Measurements from ENCODE around the gene ARHGAP8.

ARHGAP8 gene

GRCh38 chr22:44818727-44819126 is 66.4 kb downstream of the ARHGAP8 start:
- in situ Hi-C loops (cut with MboI; ENCODE audit: low pct_unique_long_range_greater_than_20kb, low sequenced_read_pairs, unreplicated experiment), result no loop called here
- no peak for TF ChIP-seq CTCF (IDR thresholded peaks at IDR 0.05; ENCODE audit: extremely low read depth, insufficient read depth, missing control alignments)
- no peak for DNase-seq (ENCODE audit: low spot score)

- DNase-seq (ENCODE audit: low spot score), result no peak
- TF ChIP-seq CTCF (IDR thresholded peaks at IDR 0.05; ENCODE audit: extremely low read depth, insufficient read depth, missing control alignments), result no peak
- in situ Hi-C loops (cut with MboI; ENCODE audit: low pct_unique_long_range_greater_than_20kb, low sequenced_read_pairs, unreplicated experiment), result no loop called here
Observed at GRCh38 chr22:44819966-44820631, 67.7 kb downstream of the ARHGAP8 start.

GRCh38 chr22:44821741-44822475 is 69.5 kb downstream of the ARHGAP8 start:
- in situ Hi-C loops (cut with MboI; ENCODE audit: low pct_unique_long_range_greater_than_20kb, low sequenced_read_pairs, unreplicated experiment), result no loop called here
- DNase-seq (ENCODE audit: low spot score), result no peak
- TF ChIP-seq CTCF (IDR thresholded peaks at IDR 0.05; ENCODE audit: extremely low read depth, insufficient read depth, missing control alignments), result no peak

- in situ Hi-C loops (cut with MboI; ENCODE audit: low pct_unique_long_range_greater_than_20kb, low sequenced_read_pairs, unreplicated experiment), result no loop called here
- DNase-seq (ENCODE audit: low spot score), result no peak
- no peak for TF ChIP-seq CTCF (IDR thresholded peaks at IDR 0.05; ENCODE audit: extremely low read depth, insufficient read depth, missing control alignments)
Observed at GRCh38 chr22:44822534-44822933, 70.2 kb downstream of the ARHGAP8 start.

- no peak for TF ChIP-seq CTCF (IDR thresholded peaks at IDR 0.05; ENCODE audit: extremely low read depth, insufficient read depth, missing control alignments)
- in situ Hi-C loops (cut with MboI; ENCODE audit: low pct_unique_long_range_greater_than_20kb, low sequenced_read_pairs, unreplicated experiment), result no loop called here
- no peak for DNase-seq (ENCODE audit: low spot score)
Observed at GRCh38 chr22:44823396-44823795, 71.0 kb downstream of the ARHGAP8 start.

GRCh38 chr22:44823806-44824205 is 71.4 kb downstream of the ARHGAP8 start:
- DNase-seq (ENCODE audit: low spot score), result no peak
- in situ Hi-C loops (cut with MboI; ENCODE audit: low pct_unique_long_range_greater_than_20kb, low sequenced_read_pairs, unreplicated experiment), result no loop called here
- no peak for TF ChIP-seq CTCF (IDR thresholded peaks at IDR 0.05; ENCODE audit: extremely low read depth, insufficient read depth, missing control alignments)
